Heart right ventricle (tissue), 16 donors: ENCODE data around the gene FRMD8. TPM values are rescaled to one million over a fixed set of nuclear protein-coding genes. Genes with fewer than 3 reads are reported as not detected.
A peak's percentile ranks its signal among the peaks of the same experiment; 100 is the strongest.

Experiments
- ATAC-seq, 8 donors: fragments of 200-7000 bp; cut with Tn5 transposase; one replicate each; pipeline ENCODE4 v1.9.1; 2020; ENCODE audit warnings: mild to moderate bottlenecking in 8 of 8, moderate library complexity in 8 of 8, moderate number of reproducible peaks in 1 of 8
- DNase-seq, 2 donors: peaks; one replicate each; pipeline ENCODE4 v3.0.0-alpha.2; 2020
- H3K27ac ChIP-seq, 10 donors: fragments of 200-600 bp; sonication (generic) in 2 of 10; one replicate each; pipeline versions ENCODE4 v1.5.0 to v1.8.0; 2020 to 2022; ENCODE audit warnings: mild to moderate bottlenecking in 3 of 10
- H3K27me3 ChIP-seq, 7 donors: fragments of 200-600 bp; one replicate each; pipeline ENCODE4 v1.8.0; 2021 to 2022; ENCODE audit warnings: mild to moderate bottlenecking in 2 of 7
- H3K36me3 ChIP-seq, 9 donors: fragments of 200-600 bp; sonication (generic) in 1 of 9; one replicate each; pipeline versions ENCODE4 v1.5.0 to v1.8.0; 2020 to 2022; ENCODE audit warnings: mild to moderate bottlenecking in 2 of 9
- H3K4me1 ChIP-seq, 9 donors: fragments of 200-600 bp; sonication (generic) in 1 of 9; one replicate each; pipeline versions ENCODE4 v1.5.0 to v1.8.0; 2020 to 2022; ENCODE audit warnings: mild to moderate bottlenecking in 4 of 9
- H3K4me3 ChIP-seq, 10 donors: fragments of 200-600 bp; sonication (generic) in 2 of 10; one replicate each; pipeline versions ENCODE4 v1.5.0 to v1.8.0; 2020 to 2022; ENCODE audit warnings: mild to moderate bottlenecking in 7 of 10, moderate library complexity in 2 of 10
- H3K9me3 ChIP-seq, 11 donors: fragments of 200-600 bp in 10 of 11; sonication (generic) in 2 of 11; one replicate each; pipeline versions ENCODE4 v1.5.0 to v1.8.0; 2013 to 2022; ENCODE audit warnings: mild to moderate bottlenecking in 2 of 11, control low read depth in 1 of 11, moderate library complexity in 1 of 11
- WGBS, 2 donors: extraction: QIAGEN DNeasy Blood & Tissue Kit; methylation state at CpG; one replicate each; pipeline ENCODE4 v1.1.7; 2013; ENCODE audit warnings: inconsistent platforms in 1 of 2; 5-methylcytosine and 5-hydroxymethylcytosine counted together
- intact Hi-C, 10 donors: fragments of 100-400 bp; cut with DNase I; formaldehyde crosslinking; loops; one replicate each; pipeline versions ENCODE4 v1.11.1 to v1.14.2; 2022
- polyA plus RNA-seq, 2 donors: library from polyadenylated mRNA; stranded (reverse); fragments of 200-250 nt; gene quantifications; one replicate each; pipeline ENCODE4 v1.2.3, GENCODE V29; 2013
- total RNA-seq, 10 donors: library from RNA; stranded (reverse); fragmentation: NEBNext Ultra II Directional in 3 of 10; extraction: Animal tissue kit (Norgen Biotek cat#: 25700) in 3 of 10; gene quantifications; one replicate each; pipeline versions ENCODE4 v1.2.1 to v1.2.4, GENCODE V29; 2021 to 2023
- TF ChIP-seq, protein P1 (sequence below), 9 donors: fragments of 200-600 bp; sonication (generic) in 2 of 9; IDR thresholded peaks; one replicate each; pipeline versions ENCODE4 v1.5.0 to v1.8.0; 2021 to 2022; ENCODE audit warnings: antibody characterized with exemption in 9 of 9, mild to moderate bottlenecking in 5 of 9, moderate library complexity in 1 of 9
- donor health status: Arrhythmogenic right ventricular cardiomyopathy.
- donor health status: ischemic (EF 13 %, LVEDD 7.1; RV severe dilation, severe dysfunction).
- donor health status: healthy with polysubstance abuse.
- donor health status: DM: no; HTN: yes; CAD: no.
- donor health status: DM: no; HTN: no; CAD: no.
- donor health status: ischemic (EF 25% LVEDD 6.9; RV normal size, moderate dysfunction).
- donor health status: ischemic (EF 25% LVEDD 5.7; RV mildly dilated, moderate dysfunction).
- donor health status: healthy.
- donor health status: DM: yes; HTN: yes; CAD: no.
- donor health status: Ischemic cardiomyopathy.
- donor health status: ischemic (EF 35%, LVEDD 5.7; RV mildly dilated, moderate dysfunction).
- donor health status: nonischemic (EF 11% LVEDD 7.7; RV severe dilation, severe dysfunction).
- donor health status: DM: yes; HTN: yes; CAD: no.
- donor health status: PGD.
- donor health status: ischemic (EF 29% LVEDD 5.4; RV normal size, mild dysfunction).
- donor health status: nonischemic (EF 23%, LVEDD 6.1; RV moderate dilation, normal function).

FRMD8 gene
- total and polyA plus RNA-seq, 12 donors, result 6.0 to 16.9 (median 12.1) TPM

DNA sequence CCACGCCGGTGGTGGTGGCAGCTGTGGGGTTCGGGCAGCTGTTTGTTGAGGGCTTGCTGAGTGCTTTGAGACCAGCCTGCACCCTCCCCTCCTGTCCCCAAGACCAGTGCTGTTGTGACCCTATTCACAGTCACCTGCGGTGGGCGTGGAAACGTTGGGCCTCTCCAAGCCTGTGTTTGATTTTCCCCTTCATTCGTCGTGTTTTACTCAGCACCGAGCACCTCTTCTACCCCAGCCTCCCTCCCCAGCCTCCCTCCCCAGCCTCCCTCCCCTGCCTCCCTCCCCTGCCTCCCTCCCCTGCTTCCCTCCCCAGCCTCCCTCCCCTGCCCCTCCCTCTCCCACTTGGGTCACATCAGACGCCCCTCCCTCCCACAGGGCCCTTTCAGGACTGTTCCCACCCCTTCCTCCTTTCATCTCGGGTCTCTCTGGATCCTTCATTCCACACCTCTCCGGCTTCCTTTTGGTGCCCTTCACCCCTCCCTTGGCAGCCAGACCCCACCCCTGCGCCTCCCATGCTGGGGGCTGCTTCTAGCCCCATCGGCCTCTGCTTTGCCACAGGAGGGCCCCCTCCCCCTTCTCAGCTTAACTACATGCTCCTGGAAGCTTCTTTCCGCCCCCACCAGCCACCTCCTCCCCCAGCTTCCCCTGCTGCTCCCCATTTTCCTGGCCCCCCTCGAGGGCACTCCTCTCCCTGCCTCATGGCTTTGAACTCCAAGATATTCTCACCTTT, 14.8 kb downstream of the FRMD8 start:
- TF ChIP-seq, protein P1, sequence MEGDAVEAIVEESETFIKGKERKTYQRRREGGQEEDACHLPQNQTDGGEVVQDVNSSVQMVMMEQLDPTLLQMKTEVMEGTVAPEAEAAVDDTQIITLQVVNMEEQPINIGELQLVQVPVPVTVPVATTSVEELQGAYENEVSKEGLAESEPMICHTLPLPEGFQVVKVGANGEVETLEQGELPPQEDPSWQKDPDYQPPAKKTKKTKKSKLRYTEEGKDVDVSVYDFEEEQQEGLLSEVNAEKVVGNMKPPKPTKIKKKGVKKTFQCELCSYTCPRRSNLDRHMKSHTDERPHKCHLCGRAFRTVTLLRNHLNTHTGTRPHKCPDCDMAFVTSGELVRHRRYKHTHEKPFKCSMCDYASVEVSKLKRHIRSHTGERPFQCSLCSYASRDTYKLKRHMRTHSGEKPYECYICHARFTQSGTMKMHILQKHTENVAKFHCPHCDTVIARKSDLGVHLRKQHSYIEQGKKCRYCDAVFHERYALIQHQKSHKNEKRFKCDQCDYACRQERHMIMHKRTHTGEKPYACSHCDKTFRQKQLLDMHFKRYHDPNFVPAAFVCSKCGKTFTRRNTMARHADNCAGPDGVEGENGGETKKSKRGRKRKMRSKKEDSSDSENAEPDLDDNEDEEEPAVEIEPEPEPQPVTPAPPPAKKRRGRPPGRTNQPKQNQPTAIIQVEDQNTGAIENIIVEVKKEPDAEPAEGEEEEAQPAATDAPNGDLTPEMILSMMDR (IDR thresholded peaks at IDR 0.05), result no peak
- WGBS, 2 donors, result 80 to 86% methylated on average over 16 of the region's 16 CpGs
- no peak for ATAC-seq
- Histone ChIP-seq H3K27me3 (no peaks in the 10 kb centered on the region), H3K9me3 (no peaks in the 10 kb centered on the region), H3K4me3 (no peak overlapping the region), H3K27ac (no peak overlapping the region), H3K4me1 (peaks cover 6 to 25% (median 16%) of the 10 kb centered on the region in 9 donors), H3K36me3 (peaks cover 0 to 95% (median 57%) of the 10 kb centered on the region in 9 donors)
- DNase-seq, result no peak
- intact Hi-C loops, result no loop called here

DNA sequence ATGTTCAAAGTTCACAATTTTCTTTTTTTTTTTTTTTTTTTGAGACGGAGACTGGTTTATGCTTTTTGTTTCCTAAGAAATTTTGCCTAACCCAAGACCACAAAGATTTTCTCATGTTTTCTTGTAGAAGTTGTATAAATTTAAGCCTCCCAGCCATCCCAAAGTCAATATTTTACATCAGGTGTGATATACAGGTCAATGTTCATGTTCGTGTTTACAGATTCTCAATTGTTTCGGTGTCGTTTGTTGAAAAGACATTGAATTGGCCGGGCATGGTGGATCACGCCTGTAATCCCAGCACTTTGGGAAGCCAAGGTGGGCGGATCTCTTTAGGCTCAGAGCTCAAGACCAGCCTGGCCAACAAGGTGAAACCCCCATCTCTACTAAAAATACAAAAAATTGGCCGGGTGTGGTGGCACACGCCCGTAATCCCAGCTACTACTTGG, 15.4 kb downstream of the FRMD8 start:
- Histone ChIP-seq H3K27ac (peak overlapping the region in 1 of 10 donors; percentile 0), H3K4me3 (no peak overlapping the region), H3K36me3 (peaks cover 0 to 95% (median 62%) of the 10 kb centered on the region in 9 donors), H3K4me1 (peaks cover 6 to 25% (median 16%) of the 10 kb centered on the region in 9 donors), H3K9me3 (no peaks in the 10 kb centered on the region), H3K27me3 (no peaks in the 10 kb centered on the region)
- TF ChIP-seq, protein P1 (IDR thresholded peaks at IDR 0.05), result no peak
- 93% methylated on average over 10 of the region's 10 CpGs for WGBS, 2 donors
- intact Hi-C loops, result no loop called here
- DNase-seq (no peak), ATAC-seq (no peak)

DNA sequence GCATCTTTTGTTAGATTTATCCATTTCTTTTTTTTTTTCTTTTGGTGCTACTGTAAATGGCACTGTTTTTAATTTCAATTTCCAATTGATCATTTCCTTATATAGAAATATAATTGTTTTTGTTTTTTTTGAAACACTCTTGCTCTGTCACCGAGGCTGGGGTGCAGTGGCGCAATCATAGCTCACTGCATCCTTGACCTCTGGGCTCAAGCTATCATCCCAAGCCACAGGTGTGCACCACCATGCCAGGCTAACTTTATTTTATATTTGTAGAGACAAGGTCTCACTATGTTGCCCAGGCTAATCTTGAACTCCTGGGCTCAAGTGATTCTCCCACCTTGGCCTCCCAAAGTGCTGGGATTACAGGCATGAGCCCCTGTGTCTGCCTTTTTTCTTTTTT, 16.4 kb downstream of the FRMD8 start:
- no peaks in the 10 kb centered on the region for H3K27me3 ChIP-seq
- DNase-seq (no peak), ATAC-seq (no peak)
- peaks cover 0 to 95% (median 60%) of the 10 kb centered on the region in 9 donors for H3K36me3 ChIP-seq
- peaks cover 6 to 25% (median 16%) of the 10 kb centered on the region in 9 donors for H3K4me1 ChIP-seq
- H3K9me3 ChIP-seq, result no peaks in the 10 kb centered on the region
- no peak overlapping the region for H3K4me3 ChIP-seq
- TF ChIP-seq, protein P1 (IDR thresholded peaks at IDR 0.05), result no peak
- 84 to 91% methylated on average over 2 of the region's 2 CpGs for WGBS, 2 donors
- H3K27ac ChIP-seq, result peak overlapping the region in 4 of 10 donors; percentile 76 to 83 (median 79)
- intact Hi-C loops, result no loop called here

DNA sequence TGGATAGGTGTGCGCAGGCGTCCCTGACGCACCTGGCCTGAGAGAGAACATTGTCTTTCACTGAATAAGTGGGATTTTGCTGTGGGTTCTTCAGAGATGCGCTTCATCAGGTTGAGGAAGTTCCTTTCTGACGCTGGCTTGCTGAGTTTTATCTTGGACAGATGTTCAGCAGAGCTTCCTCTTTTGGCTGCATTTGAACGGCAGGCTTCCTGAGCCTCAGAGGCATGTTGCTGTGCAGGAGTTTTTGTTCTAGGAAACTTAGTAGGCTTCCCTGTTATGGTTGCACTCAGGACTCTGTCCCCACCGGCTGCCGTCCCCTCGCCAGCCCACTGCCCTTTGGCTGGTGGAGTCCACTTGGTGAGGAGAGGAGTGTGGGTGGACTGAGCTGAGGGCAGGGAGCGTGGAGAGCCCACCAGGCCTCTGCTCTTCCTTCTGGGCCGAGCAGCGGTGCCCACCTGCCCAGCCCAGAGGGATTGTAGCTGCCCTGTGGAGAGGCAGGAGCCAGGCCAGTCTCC, 17.2 kb downstream of the FRMD8 start:
- TF ChIP-seq, protein P1 (IDR thresholded peaks at IDR 0.05), result no peak
- H3K27ac ChIP-seq, result peak overlapping the region; percentile 59 to 85 (median 78)
- intact Hi-C loops, result no loop called here
- 69% methylated on average over 12 of the region's 12 CpGs for WGBS, 2 donors
- H3K4me1 ChIP-seq, result peaks cover 6 to 25% (median 16%) of the 10 kb centered on the region in 9 donors
- H3K9me3 ChIP-seq, result no peaks in the 10 kb centered on the region
- peak in 7 of 8 donors; percentile 18 to 59 (median 41) for ATAC-seq
- no peak for DNase-seq
- peaks cover 0 to 95% (median 57%) of the 10 kb centered on the region in 9 donors for H3K36me3 ChIP-seq
- H3K27me3 ChIP-seq, result no peaks in the 10 kb centered on the region
- H3K4me3 ChIP-seq, result no peak overlapping the region
